ENCODE measurements around the gene PEAK3. TPM values are rescaled to one million over a fixed set of nuclear protein-coding genes. Genes with fewer than 3 reads are reported as not detected.

Gene PEAK3
- 4.7 TPM for total RNA-seq

- H3K9me3 ChIP-seq = no peaks in the 10 kb centered on the region
- peaks cover 0 to 2% of the 10 kb centered on the region in 2 donors for H3K4me1 ChIP-seq
- H3K4me3 ChIP-seq = peak within 1 kb of the TSS; percentile 13 to 54
- no peak within 1 kb of the TSS for H3K27ac ChIP-seq
- no peaks in the 10 kb centered on the region for H3K36me3 ChIP-seq
- TF ChIP-seq CTCF (IDR thresholded peaks at IDR 0.05) = no peak
- H3K27me3 ChIP-seq = no peaks in the 10 kb centered on the region
- DNase-seq (ENCODE audit: low spot score in 2 of 2) = peak in 1 of 2 donors; percentile 80
- intact Hi-C loops (cut with DNase I) = no loop called here
These were observed at the start of gene PEAK3 for GRCh38 chr19:2282062-2282861. PEAK3 (minus strand) TSS chr19:2282175; CDS start chr19:2280931, 1,244 bp downstream.

- TF ChIP-seq CTCF (IDR thresholded peaks at IDR 0.05) = no peak
- Histone ChIP-seq H3K36me3 (peaks cover 0 to 4% of the 10 kb centered on the region in 2 donors), H3K4me1 (peaks cover 2 to 34% of the 10 kb centered on the region in 2 donors), H3K4me3 (no peak overlapping the region), H3K9me3 (no peaks in the 10 kb centered on the region), H3K27ac (no peak overlapping the region), H3K27me3 (no peaks in the 10 kb centered on the region)
- DNase-seq (ENCODE audit: low spot score in 2 of 2) = no peak
- intact Hi-C loops (cut with DNase I) = no loop called here
These were observed 48.8 kb upstream of the PEAK3 start for GRCh38 chr19:2330632-2331284.

GRCh38 chr19:2330255-2330631, 48.3 kb upstream of the PEAK3 start:
- DNase-seq (ENCODE audit: low spot score in 2 of 2) = no peak
- peaks cover 0 to 4% of the 10 kb centered on the region in 2 donors for H3K36me3 ChIP-seq
- H3K9me3 ChIP-seq = no peaks in the 10 kb centered on the region
- TF ChIP-seq CTCF (IDR thresholded peaks at IDR 0.05) = no peak
- H3K4me1 ChIP-seq = peaks cover 2 to 34% of the 10 kb centered on the region in 2 donors
- no peaks in the 10 kb centered on the region for H3K27me3 ChIP-seq
- intact Hi-C loops (cut with DNase I) = no loop called here
- no peak overlapping the region for H3K27ac ChIP-seq
- no peak overlapping the region for H3K4me3 ChIP-seq

GRCh38 chr19:2329501-2329916, 47.5 kb upstream of the PEAK3 start:
- intact Hi-C loops (cut with DNase I) = loop anchor here (2.0 kb wide), 2 partner anchors 59 to 93 kb away; partner anchors contain the start of genes PLEKHJ1 and SF3A2
- no peak for TF ChIP-seq CTCF (IDR thresholded peaks at IDR 0.05)
- no peak for DNase-seq (ENCODE audit: low spot score in 2 of 2)
- Histone ChIP-seq H3K27ac (no peak overlapping the region), H3K4me3 (peak overlapping the region; percentile 73 to 84), H3K4me1 (peaks cover 2 to 34% of the 10 kb centered on the region in 2 donors), H3K27me3 (no peaks in the 10 kb centered on the region), H3K9me3 (no peaks in the 10 kb centered on the region), H3K36me3 (peaks cover 2 to 5% of the 10 kb centered on the region in 2 donors)

GRCh38 chr19:2329149-2329478, 47.1 kb upstream of the PEAK3 start:
- Histone ChIP-seq H3K27me3 (no peaks in the 10 kb centered on the region), H3K4me3 (peak overlapping the region; percentile 73 to 84), H3K27ac (no peak overlapping the region), H3K4me1 (peaks cover 2 to 34% of the 10 kb centered on the region in 2 donors), H3K9me3 (no peaks in the 10 kb centered on the region), H3K36me3 (peaks cover 5 to 9% of the 10 kb centered on the region in 2 donors)
- no peak for DNase-seq (ENCODE audit: low spot score in 2 of 2)
- TF ChIP-seq CTCF (IDR thresholded peaks at IDR 0.05) = no peak
- intact Hi-C loops (cut with DNase I) = loop anchor here (2.0 kb wide), 2 partner anchors 58 to 92 kb away; partner anchors contain the start of genes PLEKHJ1 and SF3A2

Measured in ascending aorta (tissue), 2 donors.